ENCODE measurements around the gene BARHL2.

DNA sequence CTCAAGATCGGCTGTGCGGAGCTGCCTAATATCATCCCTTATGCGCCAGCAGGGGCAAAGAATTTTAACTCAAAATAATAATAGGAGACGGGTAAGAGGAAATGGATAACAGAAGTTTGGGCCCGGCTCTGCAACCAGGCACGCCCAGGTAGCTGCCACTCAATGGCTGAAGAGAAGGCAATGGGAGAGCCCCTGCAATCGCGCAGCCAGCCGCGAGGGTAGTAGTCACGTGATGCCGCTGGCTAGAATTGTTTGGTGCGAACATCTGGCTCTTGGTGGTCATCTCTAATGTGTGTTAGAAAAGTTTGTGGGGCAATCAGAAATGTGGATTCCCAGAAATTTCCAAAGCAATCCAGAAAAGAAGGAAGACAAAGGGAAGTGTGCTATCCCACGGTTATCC is 12.3 kb downstream of the BARHL2 start:
- TF ChIP-seq, protein P1, sequence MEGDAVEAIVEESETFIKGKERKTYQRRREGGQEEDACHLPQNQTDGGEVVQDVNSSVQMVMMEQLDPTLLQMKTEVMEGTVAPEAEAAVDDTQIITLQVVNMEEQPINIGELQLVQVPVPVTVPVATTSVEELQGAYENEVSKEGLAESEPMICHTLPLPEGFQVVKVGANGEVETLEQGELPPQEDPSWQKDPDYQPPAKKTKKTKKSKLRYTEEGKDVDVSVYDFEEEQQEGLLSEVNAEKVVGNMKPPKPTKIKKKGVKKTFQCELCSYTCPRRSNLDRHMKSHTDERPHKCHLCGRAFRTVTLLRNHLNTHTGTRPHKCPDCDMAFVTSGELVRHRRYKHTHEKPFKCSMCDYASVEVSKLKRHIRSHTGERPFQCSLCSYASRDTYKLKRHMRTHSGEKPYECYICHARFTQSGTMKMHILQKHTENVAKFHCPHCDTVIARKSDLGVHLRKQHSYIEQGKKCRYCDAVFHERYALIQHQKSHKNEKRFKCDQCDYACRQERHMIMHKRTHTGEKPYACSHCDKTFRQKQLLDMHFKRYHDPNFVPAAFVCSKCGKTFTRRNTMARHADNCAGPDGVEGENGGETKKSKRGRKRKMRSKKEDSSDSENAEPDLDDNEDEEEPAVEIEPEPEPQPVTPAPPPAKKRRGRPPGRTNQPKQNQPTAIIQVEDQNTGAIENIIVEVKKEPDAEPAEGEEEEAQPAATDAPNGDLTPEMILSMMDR (optimal IDR thresholded peaks at IDR 0.05 in 1 of 3, IDR thresholded peaks at IDR 0.05 in 1 of 3, conservative IDR thresholded peaks at IDR 0.05 in 1 of 3; ENCODE audit: extremely low read depth in 1 of 3, insufficient read depth in 2 of 3, low read length in 3 of 3), result no peak
- TF ChIP-seq EZH2 (IDR thresholded peaks at IDR 0.05; ENCODE audit: low read length), result no peak

All from keratinocyte (primary cell).